SK-N-MC (cell line): ENCODE results near the gene MGMT.

Experiments
- EZH2 ChIP-seq: fragments of 200-600 bp; sonication (generic); IDR thresholded peaks from one replicate; pipeline ENCODE4 v1.6.1; 2017; ENCODE audit warnings: antibody characterized with exemption
- FOXP2 ChIP-seq: optimal IDR thresholded peaks from 2 replicates; pipeline ENCODE3; 2011; ENCODE audit warnings: mild to moderate bottlenecking, moderate library complexity; ENCODE audit not compliant: insufficient read depth; ENCODE audit errors: extremely low read length, control extremely low read depth
- POLR2AphosphoS5 ChIP-seq: IDR thresholded peaks from 2 replicates; pipeline ENCODE4 v1.6.1; 2012; ENCODE audit warnings: mild to moderate bottlenecking, low read depth, low read length, borderline replicate concordance

DNA sequence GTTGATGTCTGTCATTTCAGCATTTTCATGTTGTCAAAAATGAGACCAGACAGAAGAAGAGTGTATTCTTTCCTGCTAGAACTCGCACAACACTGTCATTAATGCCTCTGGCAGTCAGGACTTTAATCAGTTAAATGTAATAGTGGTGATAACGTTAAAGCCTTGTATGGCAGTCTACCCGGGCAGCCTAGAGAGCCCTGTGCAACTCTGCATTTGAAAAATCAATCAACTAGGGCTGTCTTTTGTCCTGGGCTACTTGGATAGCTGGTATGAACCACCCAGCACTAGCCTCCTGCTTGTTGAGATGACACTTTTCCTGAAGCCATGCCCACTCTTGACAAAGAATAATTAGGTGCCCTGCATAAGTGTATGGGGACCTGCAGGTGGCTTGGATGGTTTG lies 19.8 kb downstream of the MGMT start:
- TF ChIP-seq FOXP2: no peak
- TF ChIP-seq POLR2AphosphoS5: no peak
- TF ChIP-seq EZH2: no peak
